Measurements from ENCODE around the gene FARS2. TPM values are rescaled to one million over a fixed set of nuclear protein-coding genes. Genes with fewer than 3 reads are reported as not detected.
A peak's percentile ranks its signal among the peaks of the same experiment; 100 is the strongest.

Gene FARS2
- total and polyA plus RNA-seq, 12 donors: 7.6 to 22.4 (median 20.8) TPM

DNA sequence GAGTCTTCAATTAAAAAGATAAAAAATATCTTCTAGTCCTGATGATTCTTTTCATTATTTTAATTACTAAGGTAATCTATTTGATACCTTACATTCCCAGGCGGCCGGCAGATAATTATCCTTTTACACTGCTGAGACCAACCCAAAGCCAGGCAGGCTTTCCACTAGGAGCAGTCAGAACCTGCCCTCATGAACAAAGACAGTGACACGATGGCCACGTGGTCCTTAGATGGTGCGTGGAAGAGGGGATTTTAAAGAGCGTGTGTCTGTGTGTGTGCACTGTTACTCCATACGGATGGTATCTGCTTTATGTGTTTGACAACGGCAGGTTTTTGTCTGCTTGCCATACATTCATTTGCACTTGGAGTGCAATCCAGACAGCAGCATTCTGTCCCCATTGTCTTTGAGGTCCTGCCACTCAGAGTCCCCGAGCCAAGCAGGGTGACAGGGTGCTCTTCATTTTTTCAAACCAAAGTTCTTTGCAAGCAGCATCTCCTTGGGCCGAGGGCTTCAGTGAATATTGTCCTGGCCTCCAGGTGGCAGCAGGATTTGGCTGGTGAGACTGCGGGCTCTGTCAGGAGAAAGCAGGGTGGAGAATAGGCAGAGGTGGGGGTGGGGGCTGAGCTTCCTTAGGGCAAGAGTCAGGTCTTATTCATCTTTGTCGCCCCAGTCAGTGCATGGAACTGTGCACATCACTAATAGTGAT lies 484.9 kb downstream of the FARS2 start:
- H3K4me1 ChIP-seq: peaks cover under 1 to 30% (median 7%) of the 10 kb centered on the region in 9 donors
- no peak overlapping the region for H3K27ac ChIP-seq
- WGBS, 2 donors: 70 to 73% methylated on average over 12 of the region's 12 CpGs
- H3K4me3 ChIP-seq: no peak overlapping the region
- ATAC-seq (peak in 7 of 8 donors; percentile 38 to 67 (median 56)), DNase-seq (no peak)
- TF ChIP-seq, protein P1, sequence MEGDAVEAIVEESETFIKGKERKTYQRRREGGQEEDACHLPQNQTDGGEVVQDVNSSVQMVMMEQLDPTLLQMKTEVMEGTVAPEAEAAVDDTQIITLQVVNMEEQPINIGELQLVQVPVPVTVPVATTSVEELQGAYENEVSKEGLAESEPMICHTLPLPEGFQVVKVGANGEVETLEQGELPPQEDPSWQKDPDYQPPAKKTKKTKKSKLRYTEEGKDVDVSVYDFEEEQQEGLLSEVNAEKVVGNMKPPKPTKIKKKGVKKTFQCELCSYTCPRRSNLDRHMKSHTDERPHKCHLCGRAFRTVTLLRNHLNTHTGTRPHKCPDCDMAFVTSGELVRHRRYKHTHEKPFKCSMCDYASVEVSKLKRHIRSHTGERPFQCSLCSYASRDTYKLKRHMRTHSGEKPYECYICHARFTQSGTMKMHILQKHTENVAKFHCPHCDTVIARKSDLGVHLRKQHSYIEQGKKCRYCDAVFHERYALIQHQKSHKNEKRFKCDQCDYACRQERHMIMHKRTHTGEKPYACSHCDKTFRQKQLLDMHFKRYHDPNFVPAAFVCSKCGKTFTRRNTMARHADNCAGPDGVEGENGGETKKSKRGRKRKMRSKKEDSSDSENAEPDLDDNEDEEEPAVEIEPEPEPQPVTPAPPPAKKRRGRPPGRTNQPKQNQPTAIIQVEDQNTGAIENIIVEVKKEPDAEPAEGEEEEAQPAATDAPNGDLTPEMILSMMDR (IDR thresholded peaks at IDR 0.05): peak in 6 of 9 donors; percentile 15 to 40 (median 34)
- intact Hi-C loops (cut with DNase I): no loop called here
- H3K36me3 ChIP-seq: no peaks in the 10 kb centered on the region
- H3K9me3 ChIP-seq: no peaks in the 10 kb centered on the region
- no peaks in the 10 kb centered on the region for H3K27me3 ChIP-seq

DNA sequence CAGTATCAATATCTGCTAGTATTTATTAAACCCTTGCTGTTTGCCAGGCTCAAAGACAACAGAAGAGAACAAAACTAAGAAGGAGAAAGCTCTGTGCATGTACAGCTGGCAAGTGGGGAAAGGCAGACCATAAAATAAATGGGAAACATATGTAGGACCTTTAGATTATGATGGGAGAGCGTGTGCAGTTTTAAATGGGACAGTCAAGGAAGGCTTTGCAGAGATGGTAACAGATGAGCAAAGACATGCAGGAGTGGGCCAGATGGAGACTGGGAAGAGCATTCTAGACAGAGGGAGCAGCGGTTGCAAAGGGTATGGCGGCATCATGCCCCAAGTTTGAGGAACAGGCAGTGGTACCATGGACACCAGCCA lies 485.4 kb downstream of the FARS2 start:
- 98% methylated on average over 3 of the region's 3 CpGs for WGBS, 2 donors
- no peak overlapping the region for H3K27ac ChIP-seq
- TF ChIP-seq, protein P1 (IDR thresholded peaks at IDR 0.05): peak in 1 of 9 donors; percentile 12

DNA sequence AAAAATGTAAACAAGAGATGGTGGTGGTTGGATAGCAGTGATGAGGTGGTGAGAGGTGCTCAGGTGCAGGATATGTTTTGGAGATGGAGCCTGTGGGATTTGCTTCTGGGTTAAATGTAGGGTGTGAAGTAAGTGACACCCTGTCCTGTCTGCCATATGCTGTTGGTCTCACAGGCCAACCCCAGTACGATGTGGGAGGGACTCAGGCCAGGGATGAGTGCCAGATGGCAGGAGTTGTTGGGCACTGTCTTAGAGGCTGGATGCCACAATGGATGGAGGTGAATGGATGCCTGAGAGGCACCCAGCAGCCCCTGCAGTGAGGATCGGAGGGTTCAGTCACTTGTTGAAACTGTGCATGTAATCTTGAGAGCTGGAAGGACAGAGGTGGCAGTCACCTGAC lies 486.1 kb downstream of the FARS2 start:
- no peak overlapping the region for H3K4me3 ChIP-seq
- peaks cover 3 to 42% (median 13%) of the 10 kb centered on the region in 9 donors for H3K4me1 ChIP-seq
- peak in 3 of 8 donors; percentile 11 to 44 (median 17) for ATAC-seq
- no peak overlapping the region for H3K27ac ChIP-seq
- no peaks in the 10 kb centered on the region for H3K9me3 ChIP-seq
- intact Hi-C loops (cut with DNase I): no loop called here
- WGBS, 2 donors: 50 to 77% methylated on average over 2 of the region's 2 CpGs
- TF ChIP-seq, protein P1 (IDR thresholded peaks at IDR 0.05): no peak
- H3K27me3 ChIP-seq: no peaks in the 10 kb centered on the region
- H3K36me3 ChIP-seq: no peaks in the 10 kb centered on the region
- no peak for DNase-seq

More for the DNA sequence above, 485.4 kb downstream of the FARS2 start:
- intact Hi-C loops (cut with DNase I): no loop called here
- ATAC-seq (no peak), DNase-seq (no peak)
- H3K27me3 ChIP-seq: no peaks in the 10 kb centered on the region
- H3K4me3 ChIP-seq: no peak overlapping the region
- H3K4me1 ChIP-seq: peaks cover 3 to 36% (median 9%) of the 10 kb centered on the region in 9 donors
- H3K36me3 ChIP-seq: no peaks in the 10 kb centered on the region
- H3K9me3 ChIP-seq: no peaks in the 10 kb centered on the region

DNA sequence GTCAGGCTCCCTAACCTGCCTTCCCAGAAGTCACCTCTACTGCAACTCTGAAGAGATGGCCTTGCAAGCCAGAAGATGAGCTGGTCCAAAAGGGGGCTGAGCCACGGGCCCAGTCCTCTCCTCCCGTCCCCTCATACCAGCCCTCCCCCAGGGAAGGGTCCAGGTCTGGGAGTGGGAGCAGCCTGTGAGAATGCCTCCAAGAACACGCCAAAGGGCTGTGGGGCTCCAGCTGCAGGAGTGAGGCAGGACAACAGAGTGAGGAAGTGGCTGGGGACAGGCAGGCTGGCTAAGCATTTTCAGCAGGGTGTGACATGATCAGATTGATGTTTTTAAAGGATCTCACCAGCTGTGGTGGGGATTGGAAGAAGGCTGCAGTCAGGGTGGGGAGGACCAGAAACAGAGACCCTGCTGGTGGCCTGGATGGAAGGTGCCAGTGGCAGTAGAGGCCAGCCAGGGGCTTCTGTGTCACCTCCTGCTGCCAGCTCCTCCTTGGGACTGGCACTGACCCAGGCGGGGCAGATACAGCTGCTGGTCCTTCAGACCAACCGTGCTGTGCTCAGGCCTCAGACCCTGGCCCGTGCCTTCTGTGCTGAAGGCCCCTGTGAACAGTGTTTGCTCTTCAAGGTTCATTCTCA lies 487.8 kb downstream of the FARS2 start:
- intact Hi-C loops (cut with DNase I): no loop called here
- H3K9me3 ChIP-seq: peaks cover 0 to 13% (median 2%) of the 10 kb centered on the region in 11 donors
- H3K4me1 ChIP-seq: peaks cover 3 to 49% (median 18%) of the 10 kb centered on the region in 9 donors
- DNase-seq (peak in 1 of 2 donors; percentile 26), ATAC-seq (peak in 1 of 8 donors; percentile 19)
- no peak overlapping the region for H3K4me3 ChIP-seq
- H3K27ac ChIP-seq: no peak overlapping the region
- no peaks in the 10 kb centered on the region for H3K27me3 ChIP-seq
- peaks cover 0 to 1% (median 0%) of the 10 kb centered on the region in 9 donors for H3K36me3 ChIP-seq
- TF ChIP-seq, protein P1 (IDR thresholded peaks at IDR 0.05): no peak
- WGBS, 2 donors: 79 to 88% methylated on average over 6 of the region's 6 CpGs

Measured in heart right ventricle (tissue), 16 donors.